Measurements from ENCODE around the gene SRP68. TPM values are rescaled to one million over a fixed set of nuclear protein-coding genes. Genes with fewer than 3 reads are reported as not detected.

Gene SRP68
- total RNA-seq, 1 donor from 2014 or later, result 48.4 TPM

DNA sequence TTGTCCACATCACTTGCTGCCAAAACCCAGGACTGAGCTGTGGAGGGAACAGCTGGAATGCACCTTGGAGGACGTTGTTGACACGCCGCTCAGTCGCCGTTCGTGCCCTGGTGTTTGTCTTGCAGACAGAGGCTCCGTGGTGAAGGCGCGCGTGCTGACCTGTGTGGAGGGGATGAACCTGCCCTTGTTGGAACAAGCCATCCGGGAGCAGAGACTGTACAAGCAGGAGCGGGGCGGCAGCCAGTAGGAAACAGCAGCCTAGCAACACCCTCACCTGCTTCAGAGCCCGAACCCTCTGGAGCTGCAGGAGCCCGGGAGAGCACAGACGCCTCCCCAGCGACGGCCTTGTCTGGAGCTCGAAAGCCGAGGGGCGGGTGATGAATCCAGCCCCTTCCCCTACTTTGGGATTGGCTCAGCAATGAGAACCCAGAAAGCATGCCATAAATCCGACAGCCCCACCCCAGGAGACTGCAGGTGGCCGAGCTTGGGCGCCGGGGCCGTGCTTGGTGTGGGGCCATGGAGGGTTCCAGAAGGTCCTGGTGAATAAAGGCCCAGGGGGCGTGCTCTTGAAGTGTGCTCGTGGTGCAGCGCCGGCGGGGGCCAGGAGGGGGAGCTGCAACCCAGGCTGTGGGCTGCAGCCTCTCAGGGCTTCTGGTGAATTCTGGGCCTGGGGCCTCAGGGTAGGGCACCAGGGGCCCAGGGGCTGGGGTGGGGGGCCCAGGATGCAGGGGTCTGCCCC is 72.1 kb downstream of the SRP68 start:
- Mint-ChIP-seq H3K27me3 (ENCODE audit: unreplicated experiment) (no peaks in the 10 kb centered on the region), H3K4me1 (ENCODE audit: low read depth, unreplicated experiment) (peaks cover under 1% of the 10 kb centered on the region), H3K9me3 (ENCODE audit: unreplicated experiment) (peaks cover 2% of the 10 kb centered on the region), H3K27ac (ENCODE audit: unreplicated experiment) (no peak overlapping the region), H3K4me3 (ENCODE audit: unreplicated experiment) (no peak overlapping the region), H3K36me3 (ENCODE audit: unreplicated experiment) (no peaks in the 10 kb centered on the region)
- peak; percentile 85 for DNase-seq
- TF ChIP-seq, protein P1, sequence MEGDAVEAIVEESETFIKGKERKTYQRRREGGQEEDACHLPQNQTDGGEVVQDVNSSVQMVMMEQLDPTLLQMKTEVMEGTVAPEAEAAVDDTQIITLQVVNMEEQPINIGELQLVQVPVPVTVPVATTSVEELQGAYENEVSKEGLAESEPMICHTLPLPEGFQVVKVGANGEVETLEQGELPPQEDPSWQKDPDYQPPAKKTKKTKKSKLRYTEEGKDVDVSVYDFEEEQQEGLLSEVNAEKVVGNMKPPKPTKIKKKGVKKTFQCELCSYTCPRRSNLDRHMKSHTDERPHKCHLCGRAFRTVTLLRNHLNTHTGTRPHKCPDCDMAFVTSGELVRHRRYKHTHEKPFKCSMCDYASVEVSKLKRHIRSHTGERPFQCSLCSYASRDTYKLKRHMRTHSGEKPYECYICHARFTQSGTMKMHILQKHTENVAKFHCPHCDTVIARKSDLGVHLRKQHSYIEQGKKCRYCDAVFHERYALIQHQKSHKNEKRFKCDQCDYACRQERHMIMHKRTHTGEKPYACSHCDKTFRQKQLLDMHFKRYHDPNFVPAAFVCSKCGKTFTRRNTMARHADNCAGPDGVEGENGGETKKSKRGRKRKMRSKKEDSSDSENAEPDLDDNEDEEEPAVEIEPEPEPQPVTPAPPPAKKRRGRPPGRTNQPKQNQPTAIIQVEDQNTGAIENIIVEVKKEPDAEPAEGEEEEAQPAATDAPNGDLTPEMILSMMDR (IDR thresholded peaks at IDR 0.05; ENCODE audit: partially characterized antibody, unreplicated experiment), result peak; percentile 92

DNA sequence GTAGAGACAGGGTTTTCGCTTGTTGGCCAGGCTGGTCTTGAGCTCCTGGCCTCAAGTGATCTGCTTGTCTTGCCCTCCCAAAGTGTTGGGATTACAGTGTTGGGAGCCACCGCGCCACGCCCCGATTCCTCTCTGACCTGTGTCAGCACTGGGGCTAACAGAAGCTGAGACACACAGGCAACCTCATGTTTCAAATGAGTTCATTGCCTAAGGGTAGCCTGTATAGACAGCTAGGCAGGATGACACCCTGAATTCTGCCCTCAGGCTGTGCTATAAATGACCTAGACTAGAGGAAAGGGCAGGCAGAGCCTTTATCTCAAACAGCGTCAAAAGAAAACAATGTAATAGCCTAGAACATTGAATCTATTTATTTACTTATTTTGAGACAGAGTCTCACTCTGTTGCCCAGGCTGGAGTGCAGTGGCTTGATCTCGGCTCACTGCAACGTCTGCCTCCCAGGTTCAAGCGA is 74.0 kb downstream of the SRP68 start:
- Mint-ChIP-seq H3K27ac (ENCODE audit: unreplicated experiment) (no peak overlapping the region), H3K9me3 (ENCODE audit: unreplicated experiment) (peaks cover 2% of the 10 kb centered on the region), H3K4me3 (ENCODE audit: unreplicated experiment) (no peak overlapping the region), H3K36me3 (ENCODE audit: unreplicated experiment) (no peaks in the 10 kb centered on the region), H3K27me3 (ENCODE audit: unreplicated experiment) (no peaks in the 10 kb centered on the region), H3K4me1 (ENCODE audit: low read depth, unreplicated experiment) (no peaks in the 10 kb centered on the region)
- TF ChIP-seq, protein P1 (IDR thresholded peaks at IDR 0.05; ENCODE audit: partially characterized antibody, unreplicated experiment), result no peak
- no peak for DNase-seq

- Mint-ChIP-seq H3K9me3 (ENCODE audit: unreplicated experiment) (peaks cover 2% of the 10 kb centered on the region), H3K4me1 (ENCODE audit: low read depth, unreplicated experiment) (no peaks in the 10 kb centered on the region), H3K27ac (ENCODE audit: unreplicated experiment) (no peak overlapping the region), H3K4me3 (ENCODE audit: unreplicated experiment) (no peak overlapping the region), H3K27me3 (ENCODE audit: unreplicated experiment) (no peaks in the 10 kb centered on the region), H3K36me3 (ENCODE audit: unreplicated experiment) (no peaks in the 10 kb centered on the region)
- TF ChIP-seq, protein P1 (IDR thresholded peaks at IDR 0.05; ENCODE audit: partially characterized antibody, unreplicated experiment), result no peak
- peak; percentile 12 for DNase-seq
Measured at GRCh38 chr17:75996665-75997590, 75.4 kb downstream of the SRP68 start.

- TF ChIP-seq, protein P1 (IDR thresholded peaks at IDR 0.05; ENCODE audit: partially characterized antibody, unreplicated experiment), result no peak
- no peak overlapping the region for H3K4me3 Mint-ChIP-seq (ENCODE audit: unreplicated experiment)
- H3K27me3 Mint-ChIP-seq (ENCODE audit: unreplicated experiment), result no peaks in the 10 kb centered on the region
- peaks cover 2% of the 10 kb centered on the region for H3K9me3 Mint-ChIP-seq (ENCODE audit: unreplicated experiment)
- DNase-seq, result no peak
- no peaks in the 10 kb centered on the region for H3K36me3 Mint-ChIP-seq (ENCODE audit: unreplicated experiment)
- H3K27ac Mint-ChIP-seq (ENCODE audit: unreplicated experiment), result no peak overlapping the region
- no peaks in the 10 kb centered on the region for H3K4me1 Mint-ChIP-seq (ENCODE audit: low read depth, unreplicated experiment)
Measured at GRCh38 chr17:75995385-75995925, 76.9 kb downstream of the SRP68 start.
